Adrenal gland (tissue), 12 donors: Measurements from ENCODE around the gene LSM12. TPM values are rescaled to one million over a fixed set of nuclear protein-coding genes. Genes with fewer than 3 reads are reported as not detected.

Experiments used
- DNase-seq, 7 donors: peaks; one replicate each; pipeline ENCODE4 v3.0.0-alpha.2; 2019 to 2020
- H3K27ac ChIP-seq, 5 donors: fragments of 200-600 bp; sonication (generic) in 4 of 5; 1 replicate in 3 of 5; 2 replicates in 2 of 5; pipeline versions ENCODE4 v1.5.1 to v1.8.0; 2016 to 2020; ENCODE audit warnings: mild to moderate bottlenecking in 1 of 5
- H3K27me3 ChIP-seq: fragments of 200-600 bp; 2 replicates; pipeline ENCODE4 v1.8.0; 2021
- H3K36me3 ChIP-seq, 2 donors: fragments of 200-600 bp; replicated peaks in 1 of 2; 1 replicate in 1 of 2; 2 replicates in 1 of 2; pipeline versions ENCODE4 v1.5.1 to v1.8.0; 2018 to 2022
- H3K4me1 ChIP-seq, 2 donors: fragments of 200-600 bp; replicated peaks in 1 of 2; 1 replicate in 1 of 2; 2 replicates in 1 of 2; pipeline versions ENCODE4 v1.5.1 to v1.8.0; 2018 to 2021
- H3K4me3 ChIP-seq, 4 donors: fragments of 200-600 bp; sonication (generic) in 3 of 4; one replicate each; pipeline ENCODE4 v1.5.1; 2016 to 2018
- H3K9me3 ChIP-seq, 3 donors: fragments of 200-600 bp; sonication (generic) in 1 of 3; replicated peaks in 1 of 3; 1 replicate in 2 of 3; 2 replicates in 1 of 3; pipeline versions ENCODE4 v1.5.1 to v1.8.0; 2016 to 2021
- POLR2A ChIP-seq, 2 donors: fragments of 450-650 bp; IDR thresholded peaks; one replicate each; pipeline ENCODE4 v1.6.1; 2017; ENCODE audit warnings: antibody characterized with exemption in 2 of 2, mild to moderate bottlenecking in 2 of 2, moderate library complexity in 1 of 2
- WGBS, 4 donors: extraction: QIAGEN DNeasy Blood & Tissue Kit in 2 of 4; methylation state at CpG; one replicate each; pipeline versions ENCODE4 v1.1.5 to v1.1.7; 2013 to 2017; 5-methylcytosine and 5-hydroxymethylcytosine counted together
- intact Hi-C, 2 donors: fragments of 100-400 bp; cut with DNase I; formaldehyde crosslinking; loops; one replicate each; pipeline versions ENCODE4 v1.14.1 to v1.15.0; 2022 to 2023
- polyA plus RNA-seq, 3 donors: library from polyadenylated mRNA; stranded (reverse); fragments of 200-250 nt in 2 of 3; fragments of 350-450 nt in 1 of 3; fragmentation: Illumina TruSeq in 1 of 3; extraction: RNeasy Lipid Tissue Mini Kit (QIAGEN cat#74804) in 1 of 3; gene quantifications; one replicate each; pipeline ENCODE4 v1.2.3, GENCODE V29; 2013 to 2014
- total RNA-seq, 9 donors: library from RNA; depleted of rRNA in 4 of 9; stranded (reverse); fragments of >200 nt in 4 of 9; fragments of 120-200 nt in 1 of 9; fragmentation: NEBNext Ultra II Directional in 1 of 9; extraction: Animal tissue kit (Norgen Biotek cat#: 25700) in 1 of 9; gene quantifications; one replicate each; pipeline versions ENCODE4 v1.1.0 to v1.2.4, GENCODE V29; 2013 to 2023
- TF ChIP-seq, protein P1 (sequence below), 6 experiments: fragments of 450-650 bp in 4 of 6; fragments of 200-600 bp in 2 of 6; sonication (generic) in 1 of 6; IDR thresholded peaks; 1 replicate in 5 of 6; 2 replicates in 1 of 6; pipeline versions ENCODE4 v1.5.1 to v1.8.0; 2016 to 2021; ENCODE audit warnings: antibody characterized with exemption in 6 of 6, mild to moderate bottlenecking in 2 of 6, moderate library complexity in 1 of 6
- donor health status: healthy with polysubstance abuse.
- donor health status: Bipolar disorder and iron deficiency.
- donor health status: DM: yes; HTN: yes; CAD: no.
- donor health status: DM: no; HTN: no; CAD: no.
- donor health status: DM: no; HTN: no; CAD: no.
- donor health status: DM: yes; HTN: yes; CAD: no.

The LSM12 gene
- total and polyA plus RNA-seq, 12 donors, result 19.8 to 54.7 (median 37.3) TPM

GRCh38 chr17:44067545-44067940 lies 1.1 kb upstream of the LSM12 start:
- Histone ChIP-seq H3K4me1 (peaks cover 25 to 48% of the 10 kb centered on the region in 2 donors), H3K27ac (peak overlapping the region; percentile 88 to 98 (median 91)), H3K36me3 (peaks cover 0 to 11% of the 10 kb centered on the region in 2 donors), H3K4me3 (no peak overlapping the region), H3K27me3 (no peaks in the 10 kb centered on the region), H3K9me3 (no peaks in the 10 kb centered on the region)
- intact Hi-C loops, result loop anchor here in 1 of 2 donors (10.0 kb wide), 1 partner anchor 47 kb away; no protein-coding TSS in a partner anchor
- peak in 1 of 7 donors; percentile 14 for DNase-seq
- TF ChIP-seq, protein P1, sequence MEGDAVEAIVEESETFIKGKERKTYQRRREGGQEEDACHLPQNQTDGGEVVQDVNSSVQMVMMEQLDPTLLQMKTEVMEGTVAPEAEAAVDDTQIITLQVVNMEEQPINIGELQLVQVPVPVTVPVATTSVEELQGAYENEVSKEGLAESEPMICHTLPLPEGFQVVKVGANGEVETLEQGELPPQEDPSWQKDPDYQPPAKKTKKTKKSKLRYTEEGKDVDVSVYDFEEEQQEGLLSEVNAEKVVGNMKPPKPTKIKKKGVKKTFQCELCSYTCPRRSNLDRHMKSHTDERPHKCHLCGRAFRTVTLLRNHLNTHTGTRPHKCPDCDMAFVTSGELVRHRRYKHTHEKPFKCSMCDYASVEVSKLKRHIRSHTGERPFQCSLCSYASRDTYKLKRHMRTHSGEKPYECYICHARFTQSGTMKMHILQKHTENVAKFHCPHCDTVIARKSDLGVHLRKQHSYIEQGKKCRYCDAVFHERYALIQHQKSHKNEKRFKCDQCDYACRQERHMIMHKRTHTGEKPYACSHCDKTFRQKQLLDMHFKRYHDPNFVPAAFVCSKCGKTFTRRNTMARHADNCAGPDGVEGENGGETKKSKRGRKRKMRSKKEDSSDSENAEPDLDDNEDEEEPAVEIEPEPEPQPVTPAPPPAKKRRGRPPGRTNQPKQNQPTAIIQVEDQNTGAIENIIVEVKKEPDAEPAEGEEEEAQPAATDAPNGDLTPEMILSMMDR (IDR thresholded peaks at IDR 0.05), result no peak
- no peak for TF ChIP-seq POLR2A (IDR thresholded peaks at IDR 0.05)
- 49 to 63% (median 52%) methylated on average over 9 of the region's 9 CpGs for WGBS, 4 donors

GRCh38 chr17:44065668-44066203 lies 735 bp downstream of the LSM12 start:
- Histone ChIP-seq H3K4me3 (peak overlapping the region in 3 of 4 donors; percentile 73 to 81 (median 74)), H3K36me3 (peaks cover 0 to 21% of the 10 kb centered on the region in 2 donors), H3K27ac (peak overlapping the region; percentile 88 to 98 (median 91)), H3K4me1 (peaks cover 13 to 36% of the 10 kb centered on the region in 2 donors), H3K27me3 (no peaks in the 10 kb centered on the region), H3K9me3 (no peaks in the 10 kb centered on the region)
- intact Hi-C loops, result loop anchor here in 1 of 2 donors (10.0 kb wide), 1 partner anchor 49 kb away; no protein-coding TSS in a partner anchor
- WGBS, 4 donors, result 1 to 5% (median 2%) methylated on average over 9 of the region's 9 CpGs
- DNase-seq, result no peak
- TF ChIP-seq, protein P1 (IDR thresholded peaks at IDR 0.05), result no peak
- no peak for TF ChIP-seq POLR2A (IDR thresholded peaks at IDR 0.05)

- Histone ChIP-seq H3K4me1 (peaks cover 9 to 36% of the 10 kb centered on the region in 2 donors), H3K9me3 (no peaks in the 10 kb centered on the region), H3K36me3 (peaks cover 0 to 33% of the 10 kb centered on the region in 2 donors), H3K4me3 (no peak overlapping the region), H3K27me3 (no peaks in the 10 kb centered on the region), H3K27ac (no peak overlapping the region)
- WGBS, 4 donors, result 71 to 76% (median 72%) methylated on average over 10 of the region's 10 CpGs
- intact Hi-C loops, result loop anchor here in 1 of 2 donors (10.0 kb wide), 1 partner anchor 51 kb away; no protein-coding TSS in a partner anchor
- TF ChIP-seq POLR2A (IDR thresholded peaks at IDR 0.05), result no peak
- TF ChIP-seq, protein P1 (IDR thresholded peaks at IDR 0.05), result no peak
- DNase-seq, result peak in 1 of 7 donors; percentile 9
Observed at GRCh38 chr17:44063704-44064639, 2.5 kb downstream of the LSM12 start.

DNA sequence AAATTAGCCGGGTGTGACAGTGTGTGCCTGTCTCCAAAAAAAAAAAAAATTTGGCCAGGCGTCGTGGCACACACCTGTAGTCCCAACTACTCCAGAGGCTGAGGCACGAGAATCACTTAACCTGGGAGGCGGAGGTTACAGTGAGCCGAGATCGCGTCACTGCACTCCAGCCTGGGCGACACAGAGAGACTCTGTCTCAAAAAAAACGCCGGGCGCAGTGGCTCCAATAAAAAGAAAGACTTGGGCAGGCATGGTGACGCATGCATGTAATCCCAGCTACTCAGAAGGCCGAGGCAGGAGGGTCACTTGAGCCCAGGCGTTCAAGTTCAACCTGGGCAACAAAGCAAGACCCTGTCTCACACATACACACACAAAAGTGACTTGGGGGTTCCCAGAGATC lies 3.6 kb downstream of the LSM12 start:
- Histone ChIP-seq H3K27me3 (no peaks in the 10 kb centered on the region), H3K27ac (no peak overlapping the region), H3K36me3 (peaks cover 0 to 42% of the 10 kb centered on the region in 2 donors), H3K4me3 (no peak overlapping the region), H3K9me3 (no peaks in the 10 kb centered on the region), H3K4me1 (peaks cover 9 to 38% of the 10 kb centered on the region in 2 donors)
- peak in 1 of 7 donors; percentile 9 for DNase-seq
- TF ChIP-seq, protein P1 (IDR thresholded peaks at IDR 0.05), result no peak
- TF ChIP-seq POLR2A (IDR thresholded peaks at IDR 0.05), result no peak
- intact Hi-C loops, result loop anchor here in 1 of 2 donors (10.0 kb wide), 1 partner anchor 52 kb away; no protein-coding TSS in a partner anchor
- WGBS, 4 donors, result 93 to 97% (median 94%) methylated on average over 15 of the region's 15 CpGs
